OCI-LY3 (cell line): ENCODE measurements around the gene RPL35.

Experiments used
- H2AFZ ChIP-seq: fragments of 200-600, 300-600 bp; shearing (Covaris generic); 2 replicates; pipeline ENCODE4 v1.6.0; 2014; ENCODE audit warnings: antibody characterized with exemption, low read depth, low read length
- H3K27ac ChIP-seq: fragments of 200-600, 300-600 bp; sonication (generic); 2 replicates; pipeline ENCODE4 v1.5.1; 2014; ENCODE audit warnings: mild to moderate bottlenecking, low read length, moderate library complexity, mixed read lengths
- H3K27me3 ChIP-seq: fragments of 200-600, 300-600 bp; sonication (generic); 2 replicates; pipeline ENCODE4 v1.6.1; 2014; ENCODE audit warnings: low read depth, low read length, mixed read lengths
- H3K36me3 ChIP-seq: fragments of 200-600, 300-600 bp; sonication (generic); replicated peaks from 2 replicates; pipeline ENCODE3; 2014; ENCODE audit warnings: low read depth, low read length, mixed read lengths
- H3K4me1 ChIP-seq: fragments of 300-600, 200-600 bp; sonication (generic); 2 replicates; pipeline ENCODE4 v1.6.1; 2014; ENCODE audit warnings: low read length, mixed read lengths
- H3K4me2 ChIP-seq: fragments of 200-600, 300-600 bp; sonication (generic); 2 replicates; pipeline ENCODE4 v1.6.1; 2014; ENCODE audit warnings: low read length, mixed read lengths
- H3K4me3 ChIP-seq: fragments of 300-600, 200-600 bp; sonication (generic); 2 replicates; pipeline ENCODE4 v1.5.1; 2014; ENCODE audit warnings: antibody characterized with exemption, mild to moderate bottlenecking, low read length, moderate library complexity
- H3K79me2 ChIP-seq: fragments of 300-600, 200-600 bp; shearing (Covaris generic); 2 replicates; pipeline ENCODE4 v1.6.1; 2014; ENCODE audit warnings: mild to moderate bottlenecking, low read length, mixed read lengths
- H3K9ac ChIP-seq: fragments of 300-600, 200-600 bp; shearing (Covaris generic); 2 replicates; pipeline ENCODE4 v1.6.0; 2014; ENCODE audit warnings: mild to moderate bottlenecking, low read length, moderate library complexity
- H3K9me3 ChIP-seq: fragments of 200-600, 300-600 bp; shearing (Covaris generic); 2 replicates; pipeline ENCODE4 v1.6.1; 2014; ENCODE audit warnings: low read length, mixed read lengths; ENCODE audit not compliant: insufficient read depth
- H4K20me1 ChIP-seq: fragments of 200-600, 300-600 bp; sonication (generic); 2 replicates; pipeline ENCODE4 v1.6.1; 2016; ENCODE audit warnings: low read length, mixed read lengths; ENCODE audit not compliant: insufficient read depth
- CTCF ChIP-seq: fragments of 200-600, 300-600 bp; sonication (generic); IDR thresholded peaks from 2 replicates; pipeline ENCODE4 v1.5.1; 2014; ENCODE audit warnings: antibody characterized with exemption, low read length, low read depth
- EZH2phosphoT487 ChIP-seq: fragments of 200-600 bp; shearing (Covaris generic); IDR thresholded peaks from 2 replicates; pipeline ENCODE4 v1.6.1; 2018; ENCODE audit warnings: antibody characterized with exemption, mixed run types, low read depth

The RPL35 gene

DNA sequence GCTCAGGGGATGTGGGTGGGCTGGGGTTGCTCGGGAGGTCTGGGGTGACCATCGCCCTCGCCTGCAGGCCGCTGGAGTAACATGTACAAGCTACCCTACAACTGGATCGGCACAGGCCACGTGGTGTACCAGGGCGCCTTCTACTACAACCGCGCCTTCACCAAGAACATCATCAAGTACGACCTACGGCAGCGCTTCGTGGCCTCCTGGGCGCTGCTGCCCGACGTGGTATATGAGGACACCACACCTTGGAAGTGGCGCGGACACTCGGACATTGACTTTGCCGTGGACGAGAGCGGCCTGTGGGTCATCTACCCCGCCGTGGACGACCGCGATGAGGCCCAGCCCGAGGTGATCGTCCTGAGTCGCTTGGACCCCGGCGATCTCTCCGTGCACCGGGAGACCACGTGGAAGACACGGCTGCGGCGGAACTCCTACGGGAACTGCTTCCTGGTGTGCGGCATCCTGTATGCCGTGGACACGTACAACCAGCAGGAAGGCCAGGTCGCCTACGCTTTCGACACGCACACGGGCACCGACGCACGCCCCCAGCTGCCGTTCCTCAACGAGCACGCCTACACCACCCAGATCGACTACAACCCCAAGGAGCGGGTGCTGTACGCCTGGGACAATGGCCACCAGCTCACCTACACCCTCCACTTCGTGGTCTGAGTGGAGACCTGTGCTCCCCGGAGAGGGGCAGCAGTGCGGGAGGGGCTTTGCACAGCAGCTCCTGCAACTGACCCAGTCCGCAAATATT, 51.8 kb downstream of the RPL35 start:
- Histone ChIP-seq H2AFZ (no peak overlapping the region), H3K79me2 (no peaks in the 10 kb centered on the region), H3K27ac (no peak overlapping the region), H3K9me3 (no peaks in the 10 kb centered on the region), H3K4me1 (no peaks in the 10 kb centered on the region), H3K4me3 (no peak overlapping the region), H3K27me3 (no peaks in the 10 kb centered on the region), H4K20me1 (no peaks in the 10 kb centered on the region), H3K36me3 (no peaks in the 10 kb centered on the region), H3K9ac (no peak overlapping the region), H3K4me2 (no peak overlapping the region)
- no peak for TF ChIP-seq EZH2phosphoT487
- no peak for TF ChIP-seq CTCF

DNA sequence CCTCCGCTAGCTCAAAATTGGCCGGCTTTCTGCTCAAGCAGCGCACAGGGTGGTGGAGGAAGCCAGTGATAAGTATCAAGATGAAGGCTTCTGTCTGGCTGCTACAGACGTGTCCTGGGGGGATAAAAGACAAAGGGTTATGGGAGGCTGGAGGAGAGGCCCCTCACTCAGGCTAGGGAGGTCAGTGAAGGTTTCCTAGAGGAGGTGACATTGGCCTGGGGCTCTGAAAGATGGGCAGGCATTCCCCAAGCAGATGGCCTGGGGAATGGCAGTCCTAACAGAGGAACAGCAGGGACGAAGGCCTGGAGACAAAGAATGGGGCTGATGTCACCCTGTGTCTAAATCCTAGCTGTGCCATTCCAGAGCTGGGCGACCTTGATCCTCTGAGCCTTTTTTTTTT, 52.5 kb downstream of the RPL35 start:
- Histone ChIP-seq H3K4me2 (no peak overlapping the region), H2AFZ (no peak overlapping the region), H4K20me1 (no peaks in the 10 kb centered on the region), H3K9me3 (no peaks in the 10 kb centered on the region), H3K4me3 (no peak overlapping the region), H3K36me3 (no peaks in the 10 kb centered on the region), H3K27ac (no peak overlapping the region), H3K79me2 (no peaks in the 10 kb centered on the region), H3K27me3 (no peaks in the 10 kb centered on the region), H3K9ac (no peak overlapping the region), H3K4me1 (no peaks in the 10 kb centered on the region)
- TF ChIP-seq CTCF (no peak), EZH2phosphoT487 (no peak)

DNA sequence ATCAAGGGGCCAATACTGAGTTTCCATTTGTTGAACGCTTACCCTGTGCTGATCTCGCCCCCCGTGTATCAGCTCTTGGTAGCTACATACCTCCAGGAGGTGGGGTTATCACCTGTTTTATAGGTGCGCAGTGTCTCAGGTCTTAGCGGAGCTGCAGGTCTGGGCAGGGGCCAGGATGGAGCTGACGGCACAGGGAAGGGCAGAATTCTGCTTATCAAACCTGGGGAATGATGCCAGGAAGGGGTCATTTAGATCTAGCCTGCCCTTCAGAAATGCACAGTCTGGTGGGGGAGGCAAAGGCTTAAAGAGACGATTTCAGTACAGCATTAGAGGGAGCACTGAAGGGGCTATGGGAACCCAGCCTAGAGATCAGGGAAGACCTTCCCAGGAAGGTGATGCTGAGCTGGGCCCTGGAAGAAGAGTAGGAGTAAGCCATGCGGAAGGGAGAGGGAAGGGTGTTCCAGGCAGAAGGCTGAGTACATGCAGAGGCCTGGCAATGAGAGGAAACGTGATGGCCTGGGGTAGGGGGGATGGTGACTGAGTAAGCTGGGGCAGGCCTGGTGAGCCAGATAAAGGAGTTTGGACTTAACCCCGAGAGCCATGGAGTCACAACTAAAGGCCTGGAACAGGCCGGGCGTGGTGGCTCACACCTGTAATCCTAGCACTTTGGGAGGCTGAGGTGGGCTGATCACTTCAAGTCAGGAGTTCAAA, 53.4 kb downstream of the RPL35 start:
- H2AFZ ChIP-seq = no peak overlapping the region
- H3K36me3 ChIP-seq = no peaks in the 10 kb centered on the region
- no peaks in the 10 kb centered on the region for H3K79me2 ChIP-seq
- no peak for TF ChIP-seq CTCF
- no peak for TF ChIP-seq EZH2phosphoT487
- no peak overlapping the region for H3K4me2 ChIP-seq
- no peaks in the 10 kb centered on the region for H3K9me3 ChIP-seq
- no peaks in the 10 kb centered on the region for H4K20me1 ChIP-seq
- H3K4me3 ChIP-seq = no peak overlapping the region
- H3K4me1 ChIP-seq = no peaks in the 10 kb centered on the region
- H3K27ac ChIP-seq = no peak overlapping the region
- H3K27me3 ChIP-seq = no peaks in the 10 kb centered on the region
- no peak overlapping the region for H3K9ac ChIP-seq
